GM12801 (cell line): ENCODE data around the gene PGS1.

Experiments
- CTCF ChIP-seq: IDR thresholded peaks from one replicate; pipeline ENCODE4 v1.5.1; 2011; ENCODE audit warnings: control low read depth; ENCODE audit not compliant: insufficient read length; ENCODE audit errors: extremely low read depth

PGS1 gene

GRCh38 chr17:78430892-78431691, 52.6 kb downstream of the PGS1 start:
- TF ChIP-seq CTCF, result no peak

- TF ChIP-seq CTCF, result no peak
Measured at GRCh38 chr17:78431692-78431958, 53.2 kb downstream of the PGS1 start.

GRCh38 chr17:78432226-78433012, 54.0 kb downstream of the PGS1 start:
- TF ChIP-seq CTCF, result no peak

GRCh38 chr17:78433013-78433727, 54.7 kb downstream of the PGS1 start:
- no peak for TF ChIP-seq CTCF

- no peak for TF ChIP-seq CTCF
Measured at GRCh38 chr17:78433780-78434335, 55.4 kb downstream of the PGS1 start.

GRCh38 chr17:78434455-78435329, 56.2 kb downstream of the PGS1 start:
- no peak for TF ChIP-seq CTCF
